DOHH2 (cell line): ENCODE measurements around the gene GCA.
A peak's percentile ranks its signal among the peaks of the same experiment; 100 is the strongest.

Experiments
- H3F3A ChIP-seq: fragments of 200-600 bp; sonication (generic), shearing (Covaris generic); 2 replicates; pipeline ENCODE4 v1.6.0; 2016; ENCODE audit warnings: antibody characterized with exemption, mild to moderate bottlenecking; ENCODE audit not compliant: control insufficient read depth, insufficient read depth
- H3K27ac ChIP-seq: fragments of 200-600 bp; sonication (generic); 2 replicates; pipeline ENCODE4 v1.5.1; 2014; ENCODE audit warnings: low read depth, mild to moderate bottlenecking, low read length, moderate library complexity
- H3K27me3 ChIP-seq: fragments of 200-600 bp; sonication (generic); 2 replicates; pipeline ENCODE4 v1.6.1; 2014; ENCODE audit warnings: mild to moderate bottlenecking, low read length, mixed read lengths; ENCODE audit not compliant: control insufficient read depth
- H3K36me3 ChIP-seq: fragments of 200-600 bp; sonication (generic); 2 replicates; pipeline ENCODE4 v1.6.1; 2014; ENCODE audit warnings: mild to moderate bottlenecking, low read length, moderate library complexity, mixed read lengths; ENCODE audit not compliant: control insufficient read depth
- H3K4me1 ChIP-seq: fragments of 200-600 bp; sonication (generic); 2 replicates; pipeline ENCODE4 v1.6.1; 2014; ENCODE audit warnings: mild to moderate bottlenecking, low read length, mixed read lengths; ENCODE audit not compliant: control insufficient read depth
- H3K4me2 ChIP-seq: fragments of 200-600 bp; sonication (generic); 2 replicates; pipeline ENCODE4 v1.6.0; 2014; ENCODE audit warnings: mild to moderate bottlenecking, low read length, moderate library complexity
- H3K4me3 ChIP-seq: fragments of 200-600 bp; sonication (generic); 2 replicates; pipeline ENCODE4 v1.5.1; 2014; ENCODE audit warnings: mild to moderate bottlenecking, low read length, mixed read lengths
- H3K79me2 ChIP-seq: fragments of 200-600 bp; sonication (generic); 2 replicates; pipeline ENCODE4 v1.6.1; 2014; ENCODE audit warnings: mild to moderate bottlenecking, low read length, mixed read lengths; ENCODE audit not compliant: control insufficient read depth
- H3K9me2 ChIP-seq: fragments of 200-600 bp; sonication (generic); replicated peaks from 2 replicates; pipeline ENCODE4 v1.6.1; 2014; ENCODE audit warnings: mild to moderate bottlenecking, low read length, mixed read lengths; ENCODE audit not compliant: control insufficient read depth
- H3K9me3 ChIP-seq: fragments of 200-600 bp; sonication (generic); 2 replicates; pipeline ENCODE4 v1.6.1; 2014; ENCODE audit warnings: antibody characterized with exemption, low read length, mixed read lengths; ENCODE audit not compliant: control insufficient read depth, insufficient read depth
- H4K20me1 ChIP-seq: fragments of 200-600 bp; sonication (generic); 2 replicates; pipeline ENCODE4 v1.6.0; 2014; ENCODE audit warnings: low read depth, mild to moderate bottlenecking, antibody characterized with exemption, low read length, moderate library complexity; ENCODE audit not compliant: control insufficient read depth, insufficient read depth
- CTCF ChIP-seq: fragments of 200-600 bp; sonication (generic); IDR thresholded peaks from one replicate; pipeline ENCODE4 v1.5.1; 2014; ENCODE audit warnings: antibody characterized with exemption, mild to moderate bottlenecking, low read depth, low read length; ENCODE audit not compliant: poor library complexity, severe bottlenecking
- EZH2phosphoT487 ChIP-seq: fragments of 200-600 bp; sonication (generic); IDR thresholded peaks from 2 replicates; pipeline ENCODE4 v1.6.1; 2017; ENCODE audit warnings: borderline replicate concordance, mild to moderate bottlenecking, antibody characterized with exemption, low read length, moderate library complexity, mixed read lengths

The GCA gene

GRCh38 chr2:162333968-162334367 lies 10.0 kb upstream of the GCA start:
- Histone ChIP-seq H3K4me2 (no peak overlapping the region), H3K9me2 (no peaks in the 10 kb centered on the region), H3K27ac (no peak overlapping the region), H3K79me2 (no peaks in the 10 kb centered on the region), H3K4me3 (no peak overlapping the region), H3F3A (no peaks in the 10 kb centered on the region), H3K27me3 (no peaks in the 10 kb centered on the region), H4K20me1 (no peaks in the 10 kb centered on the region), H3K4me1 (no peaks in the 10 kb centered on the region), H3K36me3 (no peaks in the 10 kb centered on the region), H3K9me3 (no peaks in the 10 kb centered on the region)
- TF ChIP-seq EZH2phosphoT487 (no peak), CTCF (peak; percentile 55)

GRCh38 chr2:162337868-162338267 lies 6.1 kb upstream of the GCA start:
- Histone ChIP-seq H3K4me2 (no peak overlapping the region), H3K9me2 (no peaks in the 10 kb centered on the region), H3F3A (no peaks in the 10 kb centered on the region), H3K4me1 (no peaks in the 10 kb centered on the region), H4K20me1 (no peaks in the 10 kb centered on the region), H3K27me3 (no peaks in the 10 kb centered on the region), H3K36me3 (no peaks in the 10 kb centered on the region), H3K27ac (no peak overlapping the region), H3K79me2 (no peaks in the 10 kb centered on the region), H3K4me3 (no peak overlapping the region), H3K9me3 (no peaks in the 10 kb centered on the region)
- TF ChIP-seq CTCF (no peak), EZH2phosphoT487 (no peak)

- Histone ChIP-seq H3K9me2 (no peaks in the 10 kb centered on the region), H3K79me2 (peaks cover 4% of the 10 kb centered on the region; the same call in 1 of the 2 replicates), H3K36me3 (no peaks in the 10 kb centered on the region), H3F3A (no peaks in the 10 kb centered on the region), H3K9me3 (peaks cover 4% of the 10 kb centered on the region; the same call in 1 of the 2 replicates), H3K27me3 (no peaks in the 10 kb centered on the region), H3K4me1 (peaks cover 9% of the 10 kb centered on the region), H3K4me2 (no peak overlapping the region), H3K27ac (no peak overlapping the region), H4K20me1 (no peaks in the 10 kb centered on the region), H3K4me3 (no peak overlapping the region)
- TF ChIP-seq EZH2phosphoT487 (no peak), CTCF (no peak)
Measured at GRCh38 chr2:162340822-162341221, 3.1 kb upstream of the GCA start.

- H3K9me2 ChIP-seq: no peaks in the 10 kb centered on the region
- no peaks in the 10 kb centered on the region for H3K27me3 ChIP-seq
- H3K9me3 ChIP-seq: peaks cover 4% of the 10 kb centered on the region; the same call in 1 of the 2 replicates
- no peaks in the 10 kb centered on the region for H3F3A ChIP-seq
- H3K4me2 ChIP-seq: no peak overlapping the region
- H3K27ac ChIP-seq: no peak overlapping the region
- TF ChIP-seq CTCF (no peak), EZH2phosphoT487 (no peak)
- no peak overlapping the region for H3K4me3 ChIP-seq
- peaks cover 4% of the 10 kb centered on the region; the same call in 1 of the 2 replicates for H3K79me2 ChIP-seq
- no peaks in the 10 kb centered on the region for H4K20me1 ChIP-seq
- H3K36me3 ChIP-seq: no peaks in the 10 kb centered on the region
- H3K4me1 ChIP-seq: peaks cover 9% of the 10 kb centered on the region
Measured at GRCh38 chr2:162342321-162342720, 1.6 kb upstream of the GCA start.
